ENCODE data around the gene SF3B3. TPM values are rescaled to one million over a fixed set of nuclear protein-coding genes. Genes with fewer than 3 reads are reported as not detected.
"Not testable (repeated sequence)": the region's sequence is repeated elsewhere in the genome, so short reads cannot be mapped to it uniquely, and the experiment has no call there.

SF3B3 gene
- total RNA-seq, 1 experiment from 2014 or later: 187 TPM

GRCh38 chr16:70579648-70580630 is 56.3 kb downstream of the SF3B3 start:
- peaks cover 3% of the 10 kb centered on the region; the same call in 1 of the 2 replicates for H4K20me1 ChIP-seq (ENCODE audit: insufficient read depth, low read depth, low read length)
- no peaks in the 10 kb centered on the region for H3K9me3 ChIP-seq (ENCODE audit: low read length)
- no peaks in the 10 kb centered on the region for H3K79me2 ChIP-seq (ENCODE audit: low read length)
- H3K4me3 ChIP-seq (ENCODE audit: low read length): no peak overlapping the region
- DNase-seq: peak; percentile 61
- H2AFZ ChIP-seq (ENCODE audit: low read length): no peak overlapping the region
- no peak overlapping the region for H3K9ac ChIP-seq (ENCODE audit: low read length)
- no peaks in the 10 kb centered on the region; the same call in 1 of the 2 replicates for H3K36me3 ChIP-seq (ENCODE audit: insufficient read depth, low read length)
- no peak overlapping the region for H3K4me2 ChIP-seq (ENCODE audit: low read depth, low read length, poor library complexity, severe bottlenecking)
- H3K9me2 ChIP-seq (replicated peaks; ENCODE audit: insufficient read depth, low read length): no peaks in the 10 kb centered on the region
- H3K4me1 ChIP-seq (ENCODE audit: low read length): no peaks in the 10 kb centered on the region
- no peak overlapping the region for H3K27ac ChIP-seq (ENCODE audit: low read length)
- no peaks in the 10 kb centered on the region for H3K27me3 ChIP-seq (ENCODE audit: low read length)

DNA sequence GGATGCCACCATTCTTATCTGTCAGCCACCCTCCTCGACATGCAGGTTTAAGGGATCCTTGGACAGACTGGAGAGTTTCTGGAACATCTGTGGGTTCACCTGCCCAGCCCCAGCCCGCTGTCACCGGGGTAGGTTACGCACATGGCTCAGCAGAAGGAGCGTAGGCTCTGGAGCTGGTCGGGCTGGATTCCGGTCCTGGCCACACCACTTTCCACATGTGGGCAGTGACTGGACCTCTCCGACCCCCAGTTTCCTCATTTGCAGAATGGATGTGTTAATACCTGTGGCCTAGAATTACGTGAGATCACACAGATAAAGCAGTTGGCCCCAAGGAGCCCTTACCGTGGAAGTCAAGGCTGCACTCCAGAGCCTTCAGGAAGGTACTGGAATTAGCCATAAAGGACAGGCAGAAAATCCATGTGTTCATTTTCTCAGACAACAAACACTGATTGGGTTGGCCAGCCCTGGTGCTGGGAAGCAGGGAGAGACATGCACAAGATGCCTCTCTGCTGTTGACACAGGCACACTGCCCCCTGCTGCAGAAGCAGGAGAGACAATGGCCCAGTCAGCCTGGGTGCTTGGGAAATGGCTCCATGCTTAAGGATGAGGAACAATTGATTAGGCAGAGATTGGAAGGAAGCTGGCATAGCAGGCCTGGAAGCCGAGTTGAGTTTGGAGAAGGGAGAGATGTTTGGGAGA is 58.8 kb downstream of the SF3B3 start:
- H3K36me3 ChIP-seq (ENCODE audit: insufficient read depth, low read length): no peaks in the 10 kb centered on the region
- no peak overlapping the region for H3K4me3 ChIP-seq (ENCODE audit: low read length)
- no peak overlapping the region for H3K9ac ChIP-seq (ENCODE audit: low read length)
- no peaks in the 10 kb centered on the region for H3K4me1 ChIP-seq (ENCODE audit: low read length)
- no peaks in the 10 kb centered on the region for H3K79me2 ChIP-seq (ENCODE audit: low read length)
- H3K9me2 ChIP-seq (replicated peaks; ENCODE audit: insufficient read depth, low read length): no peaks in the 10 kb centered on the region
- H4K20me1 ChIP-seq (ENCODE audit: insufficient read depth, low read depth, low read length): 0 out of 2 replicates have a peak, but pooled peaks cover 3% of the 10 kb centered on the region
- H3K27ac ChIP-seq (ENCODE audit: low read length): no peak overlapping the region
- H3K4me2 ChIP-seq (ENCODE audit: low read depth, low read length, poor library complexity, severe bottlenecking): no peak overlapping the region
- no peak overlapping the region for H2AFZ ChIP-seq (ENCODE audit: low read length)
- H3K9me3 ChIP-seq (ENCODE audit: low read length): no peaks in the 10 kb centered on the region
- H3K27me3 ChIP-seq (ENCODE audit: low read length): no peaks in the 10 kb centered on the region
- peak; percentile 58 for DNase-seq

- Histone ChIP-seq H2AFZ (ENCODE audit: low read length) (no peak overlapping the region), H3K4me3 (ENCODE audit: low read length) (no peak overlapping the region), H3K4me1 (ENCODE audit: low read length) (no peaks in the 10 kb centered on the region), H3K9me3 (ENCODE audit: low read length) (no peaks in the 10 kb centered on the region), H4K20me1 (ENCODE audit: insufficient read depth, low read depth, low read length) (no peaks in the 10 kb centered on the region), H3K9me2 (replicated peaks; ENCODE audit: insufficient read depth, low read length) (no peaks in the 10 kb centered on the region), H3K27ac (ENCODE audit: low read length) (no peak overlapping the region), H3K79me2 (ENCODE audit: low read length) (no peaks in the 10 kb centered on the region), H3K27me3 (ENCODE audit: low read length) (no peaks in the 10 kb centered on the region), H3K36me3 (ENCODE audit: insufficient read depth, low read length) (no peaks in the 10 kb centered on the region), H3K9ac (ENCODE audit: low read length) (no peak overlapping the region), H3K4me2 (ENCODE audit: low read depth, low read length, poor library complexity, severe bottlenecking) (no peak overlapping the region)
- no peak for DNase-seq
Measured at GRCh38 chr16:70586731-70587130, 63.1 kb downstream of the SF3B3 start.

GRCh38 chr16:70588565-70588964 is 64.9 kb downstream of the SF3B3 start:
- H3K4me1 ChIP-seq (ENCODE audit: low read length): no peaks in the 10 kb centered on the region
- H2AFZ ChIP-seq (ENCODE audit: low read length): no peak overlapping the region
- DNase-seq: peak; percentile 11
- H3K9ac ChIP-seq (ENCODE audit: low read length): no peak overlapping the region
- H3K4me3 ChIP-seq (ENCODE audit: low read length): no peak overlapping the region
- no peaks in the 10 kb centered on the region for H4K20me1 ChIP-seq (ENCODE audit: insufficient read depth, low read depth, low read length)
- H3K4me2 ChIP-seq (ENCODE audit: low read depth, low read length, poor library complexity, severe bottlenecking): no peak overlapping the region
- H3K36me3 ChIP-seq (ENCODE audit: insufficient read depth, low read length): no peaks in the 10 kb centered on the region
- no peaks in the 10 kb centered on the region for H3K9me3 ChIP-seq (ENCODE audit: low read length)
- H3K27me3 ChIP-seq (ENCODE audit: low read length): no peaks in the 10 kb centered on the region
- no peaks in the 10 kb centered on the region for H3K9me2 ChIP-seq (replicated peaks; ENCODE audit: insufficient read depth, low read length)
- no peak overlapping the region for H3K27ac ChIP-seq (ENCODE audit: low read length)
- no peaks in the 10 kb centered on the region for H3K79me2 ChIP-seq (ENCODE audit: low read length)

GRCh38 chr16:70589416-70589815 is 65.8 kb downstream of the SF3B3 start:
- H3K36me3 ChIP-seq (ENCODE audit: insufficient read depth, low read length); H3K9me3 ChIP-seq (ENCODE audit: low read length); H3K4me1 ChIP-seq (ENCODE audit: low read length); DNase-seq; H3K9me2 ChIP-seq (replicated peaks; ENCODE audit: insufficient read depth, low read length); H3K4me2 ChIP-seq (ENCODE audit: low read depth, low read length, poor library complexity, severe bottlenecking); H4K20me1 ChIP-seq (ENCODE audit: insufficient read depth, low read depth, low read length); H3K27me3 ChIP-seq (ENCODE audit: low read length); H3K79me2 ChIP-seq (ENCODE audit: low read length); H3K27ac ChIP-seq (ENCODE audit: low read length); H3K4me3 ChIP-seq (ENCODE audit: low read length); H3K9ac ChIP-seq (ENCODE audit: low read length); H2AFZ ChIP-seq (ENCODE audit: low read length): not testable (repeated sequence)

DNA sequence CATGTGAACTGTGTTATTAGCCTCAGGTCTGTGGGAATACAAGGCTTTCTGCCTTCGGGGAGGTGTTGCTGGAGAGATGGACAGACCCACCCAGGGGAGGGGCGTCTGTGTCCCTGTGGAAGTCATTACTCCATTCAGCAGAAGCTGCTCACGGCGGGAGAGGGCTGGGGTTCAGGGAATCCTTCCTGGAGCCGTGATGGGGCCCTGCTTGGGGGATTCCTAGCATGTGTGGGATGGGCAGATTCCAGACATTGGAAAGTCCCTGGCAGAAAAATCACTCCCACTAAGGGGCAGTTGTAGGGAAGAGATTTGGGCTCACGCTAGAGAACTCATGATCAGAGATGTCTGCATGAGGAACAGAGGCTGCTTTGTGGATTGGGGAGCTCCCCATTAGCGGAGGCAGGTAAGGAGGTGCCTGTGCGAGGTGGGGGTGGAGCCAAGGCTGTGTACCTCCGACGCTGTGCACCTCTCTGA is 66.4 kb downstream of the SF3B3 start:
- no peak for DNase-seq
- H2AFZ ChIP-seq (ENCODE audit: low read length): no peak overlapping the region
- H3K4me1 ChIP-seq (ENCODE audit: low read length): no peaks in the 10 kb centered on the region
- H3K4me2 ChIP-seq (ENCODE audit: low read depth, low read length, poor library complexity, severe bottlenecking): no peak overlapping the region
- no peak overlapping the region for H3K9ac ChIP-seq (ENCODE audit: low read length)
- no peaks in the 10 kb centered on the region for H3K36me3 ChIP-seq (ENCODE audit: insufficient read depth, low read length)
- no peaks in the 10 kb centered on the region for H3K9me3 ChIP-seq (ENCODE audit: low read length)
- no peak overlapping the region for H3K27ac ChIP-seq (ENCODE audit: low read length)
- H3K9me2 ChIP-seq (replicated peaks; ENCODE audit: insufficient read depth, low read length): no peaks in the 10 kb centered on the region
- H3K79me2 ChIP-seq (ENCODE audit: low read length): no peaks in the 10 kb centered on the region
- H4K20me1 ChIP-seq (ENCODE audit: insufficient read depth, low read depth, low read length): no peaks in the 10 kb centered on the region
- H3K4me3 ChIP-seq (ENCODE audit: low read length): no peak overlapping the region
- H3K27me3 ChIP-seq (ENCODE audit: low read length): no peaks in the 10 kb centered on the region

DNA sequence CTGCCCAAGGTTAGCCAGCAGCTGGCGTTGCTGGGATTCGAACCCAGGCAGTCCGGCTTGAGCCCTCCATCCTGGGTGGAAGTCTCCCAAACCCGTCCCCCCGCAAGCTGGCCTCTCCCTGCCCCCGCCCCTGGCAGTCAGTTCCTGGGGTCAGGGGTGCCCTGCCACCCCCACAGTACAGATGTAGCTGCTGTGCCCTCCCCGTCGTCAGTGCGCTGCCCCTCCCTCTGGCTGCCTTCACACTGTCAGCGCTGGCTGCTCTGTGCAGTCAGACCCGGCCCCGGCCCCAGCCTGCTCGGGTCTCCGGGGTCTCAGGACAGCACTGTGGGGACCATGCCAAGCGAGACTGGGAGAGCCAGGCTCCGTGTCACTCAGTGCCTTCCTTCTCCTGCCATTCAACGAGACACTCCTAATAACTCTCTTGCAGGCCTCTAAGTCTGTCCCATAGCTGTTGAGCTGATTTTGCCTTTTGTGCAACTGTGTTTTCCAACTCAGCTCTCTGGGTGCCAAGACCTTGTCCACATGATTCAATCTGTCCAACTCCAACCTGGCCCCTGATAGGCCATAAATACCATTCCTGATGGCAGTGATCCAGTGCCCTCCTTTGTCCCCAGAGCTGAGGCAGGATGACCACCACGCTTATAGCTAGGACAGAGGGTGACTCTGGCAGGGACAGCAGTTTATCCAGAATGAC is 67.3 kb downstream of the SF3B3 start:
- DNase-seq: peak; percentile 27
- Histone ChIP-seq H3K36me3 (ENCODE audit: insufficient read depth, low read length) (no peaks in the 10 kb centered on the region), H3K9ac (ENCODE audit: low read length) (no peak overlapping the region), H2AFZ (ENCODE audit: low read length) (no peak overlapping the region), H4K20me1 (ENCODE audit: insufficient read depth, low read depth, low read length) (no peaks in the 10 kb centered on the region), H3K9me2 (replicated peaks; ENCODE audit: insufficient read depth, low read length) (no peaks in the 10 kb centered on the region), H3K4me3 (ENCODE audit: low read length) (no peak overlapping the region), H3K27me3 (ENCODE audit: low read length) (no peaks in the 10 kb centered on the region), H3K4me1 (ENCODE audit: low read length) (no peaks in the 10 kb centered on the region), H3K9me3 (ENCODE audit: low read length) (no peaks in the 10 kb centered on the region), H3K79me2 (ENCODE audit: low read length) (no peaks in the 10 kb centered on the region), H3K4me2 (ENCODE audit: low read depth, low read length, poor library complexity, severe bottlenecking) (no peak overlapping the region), H3K27ac (ENCODE audit: low read length) (no peak overlapping the region)

DNA sequence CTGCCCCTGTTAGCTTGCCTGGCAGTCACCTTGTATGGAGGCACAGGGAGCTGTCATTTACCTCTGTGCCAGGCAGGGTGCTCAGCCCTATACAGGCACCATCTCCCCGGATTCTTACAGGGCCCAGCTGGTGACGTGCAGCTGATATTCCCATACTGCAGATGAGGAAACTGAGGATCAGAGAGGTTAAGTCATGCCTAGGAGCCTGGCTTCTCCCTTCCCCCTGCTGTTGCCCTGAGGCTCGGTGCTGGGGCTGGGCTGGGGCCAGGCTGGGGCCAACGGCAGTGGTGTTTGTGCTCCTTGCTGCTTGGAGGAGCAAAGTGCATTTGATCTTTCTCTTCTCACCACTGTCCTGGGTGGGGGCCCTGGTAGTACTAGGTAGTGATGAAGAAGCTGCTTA is 68.0 kb downstream of the SF3B3 start:
- no peaks in the 10 kb centered on the region for H3K79me2 ChIP-seq (ENCODE audit: low read length)

More for the DNA sequence above, 68.0 kb downstream of the SF3B3 start:
- no peaks in the 10 kb centered on the region for H3K27me3 ChIP-seq (ENCODE audit: low read length)
- H3K36me3 ChIP-seq (ENCODE audit: insufficient read depth, low read length): no peaks in the 10 kb centered on the region
- H4K20me1 ChIP-seq (ENCODE audit: insufficient read depth, low read depth, low read length): no peaks in the 10 kb centered on the region
- H3K9me3 ChIP-seq (ENCODE audit: low read length): no peaks in the 10 kb centered on the region
- DNase-seq: no peak
- no peaks in the 10 kb centered on the region for H3K4me1 ChIP-seq (ENCODE audit: low read length)
- no peak overlapping the region for H3K4me2 ChIP-seq (ENCODE audit: low read depth, low read length, poor library complexity, severe bottlenecking)
- H2AFZ ChIP-seq (ENCODE audit: low read length): no peak overlapping the region
- H3K9me2 ChIP-seq (replicated peaks; ENCODE audit: insufficient read depth, low read length): no peaks in the 10 kb centered on the region
- H3K9ac ChIP-seq (ENCODE audit: low read length): no peak overlapping the region
- H3K27ac ChIP-seq (ENCODE audit: low read length): no peak overlapping the region
- H3K4me3 ChIP-seq (ENCODE audit: low read length): no peak overlapping the region
